ENCODE results near the gene PGM5. TPM values are rescaled to one million over a fixed set of nuclear protein-coding genes. Genes with fewer than 3 reads are reported as not detected.
"Not testable (repeated sequence)": the region's sequence is repeated elsewhere in the genome, so short reads cannot be mapped to it uniquely, and the experiment has no call there.

Gene PGM5
- total RNA-seq: not detected in 2 replicates

DNA sequence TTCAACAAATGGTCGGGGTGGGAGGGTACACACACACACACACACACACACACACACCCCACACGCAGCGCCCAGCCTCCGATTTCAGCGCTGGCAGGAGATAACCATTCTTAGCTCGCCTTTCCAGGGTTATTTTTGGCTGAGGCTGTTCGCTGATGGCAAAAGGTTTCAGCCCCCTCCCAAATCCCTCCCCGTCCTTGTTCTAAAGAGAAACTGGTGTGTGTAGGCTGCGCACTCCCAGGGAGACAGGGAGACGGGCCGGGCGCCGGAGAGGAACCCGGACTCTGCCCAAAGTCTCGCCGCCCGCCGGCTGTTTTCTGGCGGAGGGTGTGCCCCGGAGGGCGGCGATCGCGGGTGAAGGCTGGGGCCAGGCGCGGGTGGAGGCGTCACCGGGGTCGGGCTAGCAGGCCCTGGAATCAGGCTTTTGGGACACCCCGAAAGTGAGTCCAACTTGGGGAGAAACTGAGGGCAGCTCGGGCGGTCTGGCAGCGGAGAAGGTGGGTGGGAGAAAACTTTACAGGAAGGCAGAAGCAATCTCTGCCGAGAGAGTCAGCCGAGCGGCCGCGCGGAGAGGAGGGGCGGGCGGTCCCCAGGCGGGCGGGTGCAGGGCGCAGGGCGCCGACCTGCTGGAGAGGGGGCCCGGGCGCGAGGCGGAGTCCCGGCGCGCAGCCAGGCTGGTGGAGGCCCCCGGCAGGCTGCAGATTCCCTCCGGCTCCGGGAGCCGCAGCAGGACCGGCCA lies at the start of gene PGM5:
Gene PGM5, plus strand, starts transcription at position 232 of the 739 bp plus-strand sequence. CDS start 517 bp downstream, outside the sequence.
- intact Hi-C loops (cut with micrococcal nuclease): not testable (repeated sequence)

DNA sequence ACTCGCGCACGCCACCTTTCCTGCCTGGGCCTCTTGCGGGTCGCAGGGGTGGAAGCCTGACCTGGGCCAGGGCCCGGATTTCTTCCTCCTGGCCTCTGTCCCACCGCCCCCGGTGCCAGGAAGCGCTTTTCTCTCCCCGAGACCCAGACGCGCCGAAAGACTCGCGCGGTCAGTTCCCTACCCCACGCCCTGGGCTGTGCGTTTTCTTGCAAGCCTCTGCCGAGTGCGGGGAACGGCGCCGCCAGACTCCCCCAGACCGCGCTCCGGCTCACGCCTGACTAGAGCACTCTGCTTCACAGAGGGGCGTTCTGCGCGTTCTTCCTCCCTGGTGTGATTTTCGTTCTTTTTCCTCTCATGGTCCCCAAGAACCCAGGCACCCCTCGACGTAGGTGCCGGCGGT lies 49.3 kb upstream of the PGM5 start:
- intact Hi-C loops (cut with micrococcal nuclease): not testable (repeated sequence)

DNA sequence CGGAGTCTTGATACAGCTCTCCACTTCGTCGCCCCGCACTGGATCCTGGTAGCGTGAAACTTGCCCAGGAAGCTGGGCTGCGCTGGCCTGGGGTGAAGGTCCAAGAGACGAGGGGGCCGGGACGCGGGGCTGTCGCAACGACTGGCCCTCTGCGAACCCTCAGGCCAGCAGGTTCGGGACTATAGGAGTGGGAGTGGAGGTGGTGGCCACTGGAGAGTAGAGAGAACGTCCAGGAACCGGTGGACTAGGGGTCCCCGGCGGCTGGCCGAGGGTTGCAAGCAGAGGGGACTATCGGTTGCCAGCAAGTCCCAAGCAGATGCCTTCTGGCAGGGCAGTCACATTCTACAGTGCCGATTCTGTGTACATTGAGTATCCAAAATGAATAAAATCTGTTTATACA lies 48.8 kb upstream of the PGM5 start:
- intact Hi-C loops (cut with micrococcal nuclease): not testable (repeated sequence)

DNA sequence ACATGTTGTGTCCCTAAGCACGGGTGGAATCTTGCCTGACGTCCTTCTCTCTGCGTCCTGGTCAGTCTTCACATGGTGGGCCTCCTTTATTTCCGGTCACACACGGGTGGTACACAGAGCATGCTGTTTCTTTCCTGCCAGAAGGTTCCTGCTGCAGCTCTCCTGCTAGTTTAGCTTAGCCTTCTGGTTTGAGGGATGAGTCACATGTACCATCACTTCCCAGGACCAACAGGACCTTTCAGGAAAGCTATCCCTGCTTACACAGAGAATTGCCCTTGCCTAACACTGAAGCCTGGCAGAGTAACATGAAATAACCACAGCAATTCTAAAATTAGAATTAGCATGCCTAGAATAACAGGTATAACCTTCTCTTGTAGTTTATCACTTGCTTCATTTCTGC lies 45.2 kb upstream of the PGM5 start:
- intact Hi-C loops (cut with micrococcal nuclease): not testable (repeated sequence)

DNA sequence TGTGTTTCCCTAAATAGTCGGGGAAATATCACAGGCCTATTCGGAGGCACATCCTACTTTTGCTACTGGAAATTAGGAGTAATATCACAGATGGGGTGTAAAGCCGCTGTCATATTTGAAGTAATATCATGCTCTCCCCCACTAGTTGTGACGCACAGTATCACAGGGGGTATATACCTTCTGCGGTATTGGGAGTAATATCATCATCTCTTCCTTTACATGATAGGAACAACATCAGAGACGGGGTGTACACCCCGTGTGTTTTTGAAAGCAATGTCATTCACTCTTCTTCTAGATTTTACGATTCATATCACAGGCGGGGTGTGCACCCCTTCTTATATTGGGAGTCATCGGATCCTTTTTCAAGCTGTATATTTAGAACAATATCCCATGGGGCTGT lies 38.2 kb upstream of the PGM5 start:
- intact Hi-C loops (cut with micrococcal nuclease): not testable (repeated sequence)

DNA sequence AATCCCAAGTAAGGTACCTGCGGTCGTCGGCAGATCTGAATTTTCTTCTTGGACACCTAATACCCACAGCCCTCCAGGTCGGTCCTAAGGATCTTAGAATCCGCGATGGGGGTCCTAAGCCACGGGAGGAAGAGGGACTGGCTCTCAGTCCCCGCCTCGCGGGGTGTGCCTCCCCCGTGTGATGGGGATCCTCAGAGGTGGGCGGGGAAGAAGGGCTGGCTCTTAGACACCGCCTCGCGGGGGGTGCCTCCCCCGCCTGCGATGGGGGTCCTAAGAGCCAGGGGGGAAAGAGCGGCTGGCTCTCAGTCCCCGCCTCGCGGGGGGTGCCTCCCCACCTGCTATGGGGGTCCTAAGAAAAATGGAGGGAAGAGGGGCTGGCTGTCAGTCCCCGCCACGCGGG lies 32.7 kb upstream of the PGM5 start:
- intact Hi-C loops (cut with micrococcal nuclease): not testable (repeated sequence)

DNA sequence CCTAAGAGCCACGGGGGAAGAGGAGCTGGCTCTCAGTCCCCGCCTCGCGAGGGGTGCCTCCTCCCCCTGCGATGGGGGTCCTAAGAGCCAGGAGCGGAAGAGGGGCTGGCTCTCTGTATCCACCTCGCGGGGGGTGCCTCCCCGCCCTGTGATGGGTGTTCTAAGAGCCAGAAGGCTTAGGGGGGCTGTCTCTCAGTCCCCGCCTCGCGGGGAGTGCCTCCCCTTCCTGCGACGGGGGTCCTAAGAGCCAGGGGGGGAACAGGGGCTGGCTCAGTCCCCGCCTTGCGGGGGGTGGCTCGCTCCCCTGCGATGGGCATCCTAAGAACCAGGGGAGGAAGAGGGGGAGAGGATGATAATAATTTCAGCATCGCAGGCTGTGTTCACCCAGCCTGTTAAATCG lies 31.9 kb upstream of the PGM5 start:
- intact Hi-C loops (cut with micrococcal nuclease): not testable (repeated sequence)

DNA sequence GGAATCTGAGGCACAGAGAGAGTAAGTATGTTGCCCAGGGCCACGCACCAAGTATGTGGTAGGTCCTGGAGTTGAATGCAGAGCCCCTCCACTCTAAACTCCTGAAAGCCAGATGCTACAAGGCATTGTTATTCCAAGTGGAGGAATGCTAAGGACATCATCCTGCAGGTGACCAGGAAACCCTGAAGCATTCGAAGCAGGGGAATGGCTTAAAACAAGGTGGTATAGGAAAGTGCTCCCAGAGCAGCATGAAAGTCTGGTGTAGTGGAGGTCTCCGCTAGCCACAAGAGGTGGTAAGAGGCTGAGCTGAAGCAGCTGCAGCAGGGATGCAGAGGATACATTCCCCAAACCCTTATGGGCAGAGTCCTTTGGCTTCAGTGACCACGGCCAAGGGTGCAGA lies 27.3 kb upstream of the PGM5 start:
- intact Hi-C loops (cut with micrococcal nuclease): not testable (repeated sequence)

DNA sequence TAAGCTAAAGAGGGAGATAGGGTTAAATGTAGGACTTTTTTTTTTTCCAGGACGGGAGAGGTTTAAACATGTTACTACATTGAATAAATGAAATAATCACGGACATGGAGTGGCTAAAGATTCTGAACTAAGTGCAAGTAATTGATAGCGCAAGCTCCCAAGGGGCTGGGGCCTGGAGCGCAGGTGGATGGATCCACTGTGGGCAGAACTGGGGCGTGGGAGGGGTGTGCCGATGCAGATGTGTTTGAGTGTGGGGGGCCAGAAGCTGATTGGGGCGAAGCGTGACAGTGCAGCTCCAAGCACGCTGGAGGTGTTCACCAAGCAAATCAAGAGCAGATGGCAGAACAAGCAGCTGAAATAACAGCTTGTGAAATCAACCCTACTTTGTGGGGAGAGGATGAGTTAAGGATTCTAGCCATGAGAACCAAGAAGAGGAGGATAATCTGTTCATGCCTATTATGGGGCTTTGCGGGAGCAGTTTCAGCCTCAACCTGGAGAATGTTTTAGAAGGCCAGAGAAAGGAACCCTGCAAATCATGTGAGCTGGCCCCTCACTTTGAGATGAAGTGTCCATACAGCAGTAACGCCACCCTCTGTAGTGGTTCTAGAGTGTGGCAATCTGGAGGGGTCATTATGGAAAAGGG lies 25.8 kb upstream of the PGM5 start:
- intact Hi-C loops (cut with micrococcal nuclease): not testable (repeated sequence)

DNA sequence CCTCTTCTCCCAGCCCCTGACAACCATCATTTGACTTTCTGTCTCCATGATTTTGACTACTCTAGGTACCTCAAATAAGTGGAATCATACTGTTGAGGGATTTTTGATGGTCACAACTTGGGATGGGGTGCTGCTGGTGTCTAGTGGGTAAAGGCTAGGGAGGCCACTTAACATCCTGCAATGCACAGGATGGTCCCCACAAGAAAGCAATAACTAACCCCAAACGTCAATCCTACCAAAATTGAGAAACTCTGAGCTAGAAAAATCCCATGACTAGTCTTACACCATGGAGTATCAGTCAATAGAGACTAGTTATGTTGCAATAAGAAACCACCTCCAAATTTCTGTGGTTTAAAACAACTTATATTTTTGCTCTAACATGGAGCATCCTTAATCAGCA lies 24.3 kb upstream of the PGM5 start:
- intact Hi-C loops (cut with micrococcal nuclease): not testable (repeated sequence)

DNA sequence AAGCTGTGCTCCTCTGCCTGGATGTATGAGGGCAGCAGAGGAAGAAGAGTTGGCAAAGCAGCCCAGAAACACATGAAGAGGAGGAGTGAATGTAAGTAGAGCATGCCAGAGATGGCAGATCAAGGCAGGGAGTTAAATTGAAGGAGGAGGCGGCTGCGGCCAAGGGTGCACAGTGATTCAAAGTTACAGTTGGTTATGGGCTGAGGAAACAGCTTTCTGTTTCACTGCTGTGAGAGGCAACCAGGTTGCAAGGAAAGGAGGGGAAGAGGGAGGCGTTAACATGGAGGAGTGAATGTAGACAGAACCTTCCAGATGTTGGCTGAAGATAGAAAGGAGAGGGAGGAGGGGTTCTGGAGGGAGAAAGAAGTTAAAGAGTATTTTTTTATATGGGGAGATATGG lies 20.5 kb upstream of the PGM5 start:
- intact Hi-C loops (cut with micrococcal nuclease): not testable (repeated sequence)

DNA sequence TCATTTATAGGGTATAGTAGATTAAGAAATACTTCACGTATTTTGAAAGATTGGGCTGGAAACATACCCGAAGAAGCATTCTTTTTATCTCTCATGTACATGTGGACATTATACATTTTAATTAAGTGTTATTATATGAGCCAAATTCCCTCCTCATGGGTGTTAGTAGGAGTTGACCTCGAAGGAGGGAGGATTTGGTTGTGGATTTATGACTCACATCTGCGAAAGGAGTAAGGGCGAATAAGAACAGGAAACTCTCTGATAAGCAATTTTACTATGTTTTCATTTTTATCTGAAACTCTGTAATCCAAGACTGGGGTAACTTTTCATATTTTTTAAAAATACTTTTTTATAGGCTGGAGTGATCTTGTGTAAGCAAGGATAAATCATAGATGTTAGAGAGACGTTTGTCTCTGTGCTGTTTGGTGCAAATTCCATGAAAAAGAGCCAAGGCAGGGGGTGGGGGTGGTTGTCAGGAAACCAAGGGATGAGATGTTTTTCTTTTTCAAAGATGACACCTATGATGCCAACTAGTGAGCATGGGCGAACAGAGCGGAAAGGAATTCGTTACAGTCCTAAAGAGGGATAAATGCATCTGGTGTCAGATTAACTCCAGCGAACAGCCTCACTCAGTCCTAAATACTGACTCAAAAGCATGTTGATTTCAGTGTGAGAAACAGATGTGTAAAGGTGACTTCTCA lies 19.6 kb upstream of the PGM5 start:
- intact Hi-C loops (cut with micrococcal nuclease): not testable (repeated sequence)

DNA sequence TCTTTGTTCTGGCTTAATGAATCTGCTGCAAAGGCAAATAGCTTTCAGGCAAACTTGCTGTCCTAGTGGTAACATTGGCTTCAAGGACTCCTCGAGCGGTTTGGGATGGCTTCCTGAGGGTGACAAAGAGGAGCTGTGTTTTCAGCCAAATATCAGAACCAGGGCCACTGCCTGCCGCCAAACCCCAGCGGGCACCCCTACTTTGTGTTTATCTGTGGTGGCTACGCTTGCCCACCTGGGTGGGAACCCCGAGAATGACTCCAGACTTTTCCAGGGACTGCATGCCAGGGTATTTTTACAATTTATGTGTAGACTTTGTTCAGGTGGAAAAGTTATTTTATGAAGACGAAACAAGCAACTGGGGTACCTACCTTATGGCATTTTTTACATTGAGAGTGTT lies 18.4 kb upstream of the PGM5 start:
- intact Hi-C loops (cut with micrococcal nuclease): not testable (repeated sequence)

DNA sequence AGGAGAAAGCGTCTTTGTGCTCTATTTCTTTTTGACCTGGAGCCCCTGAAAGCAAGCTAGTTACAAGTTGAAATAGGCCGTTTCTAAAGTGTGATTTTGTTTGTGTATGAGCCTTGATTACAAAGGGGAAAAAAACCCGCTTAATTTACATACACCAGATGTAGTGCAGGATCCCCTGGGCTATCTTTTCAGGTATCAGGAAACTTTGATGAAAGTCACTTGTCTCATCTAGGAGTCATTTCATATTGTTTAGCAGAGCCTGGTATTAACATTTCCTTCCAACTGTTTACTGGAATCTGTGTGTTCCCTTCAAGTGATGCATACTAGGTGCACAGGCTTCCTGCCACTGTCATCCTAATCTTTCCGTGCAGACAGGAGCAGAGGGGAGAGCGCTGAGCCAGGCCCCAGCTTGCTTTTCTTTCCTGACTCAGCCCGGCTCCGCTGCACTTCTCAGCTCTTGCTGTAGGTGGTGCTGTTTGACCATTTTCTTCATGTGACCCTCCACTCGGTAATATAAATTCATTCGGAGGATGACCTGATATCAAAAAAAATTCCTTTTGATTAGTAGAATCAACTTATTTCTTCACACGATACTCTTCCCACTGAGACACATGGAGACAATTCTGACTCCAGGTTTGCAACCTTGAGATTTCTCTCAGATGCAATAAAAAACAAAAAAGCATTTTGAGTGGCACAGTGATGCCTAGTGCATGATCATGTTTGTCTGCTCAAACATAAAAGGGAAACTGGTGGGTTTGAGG lies 14.0 kb upstream of the PGM5 start:
- intact Hi-C loops (cut with micrococcal nuclease): not testable (repeated sequence)

DNA sequence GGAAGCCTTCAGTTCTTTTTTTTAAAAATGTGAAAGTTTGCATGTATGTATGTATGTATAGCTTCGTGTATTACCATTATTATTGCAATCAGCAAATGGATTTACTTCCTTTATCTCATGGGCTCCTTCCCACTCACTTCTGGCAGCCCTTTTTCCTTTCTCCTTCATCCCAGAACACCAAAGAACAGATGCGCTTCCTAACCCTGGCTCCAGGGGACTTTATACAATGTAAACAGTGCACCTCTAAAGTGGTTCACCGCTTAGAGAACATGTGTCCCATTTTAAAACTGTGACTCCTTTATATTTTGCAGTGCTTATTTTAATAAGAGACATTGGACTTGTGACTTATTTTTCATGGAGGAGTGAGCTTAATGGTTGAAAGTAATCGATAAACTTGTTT lies 13.2 kb upstream of the PGM5 start:
- intact Hi-C loops (cut with micrococcal nuclease): not testable (repeated sequence)

DNA sequence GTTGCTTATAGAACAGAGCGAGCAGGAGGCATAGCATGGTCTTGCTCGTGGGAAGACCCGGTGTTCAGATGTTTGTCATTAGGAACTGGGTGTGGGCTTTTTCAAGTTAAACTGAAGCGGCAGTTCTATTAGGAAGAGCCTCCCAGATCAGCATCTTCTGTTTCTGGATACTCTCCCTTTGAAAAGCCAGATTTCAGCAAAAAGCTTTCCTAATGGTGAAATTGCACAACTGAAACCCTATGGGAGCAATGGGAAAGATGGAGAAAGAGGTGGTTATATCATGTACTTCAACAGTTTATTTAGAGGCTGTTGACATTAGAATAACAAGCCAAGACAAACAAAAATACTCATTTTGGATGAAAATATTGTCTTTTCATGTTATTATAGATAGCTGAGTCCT lies 12.4 kb upstream of the PGM5 start:
- intact Hi-C loops (cut with micrococcal nuclease): not testable (repeated sequence)

DNA sequence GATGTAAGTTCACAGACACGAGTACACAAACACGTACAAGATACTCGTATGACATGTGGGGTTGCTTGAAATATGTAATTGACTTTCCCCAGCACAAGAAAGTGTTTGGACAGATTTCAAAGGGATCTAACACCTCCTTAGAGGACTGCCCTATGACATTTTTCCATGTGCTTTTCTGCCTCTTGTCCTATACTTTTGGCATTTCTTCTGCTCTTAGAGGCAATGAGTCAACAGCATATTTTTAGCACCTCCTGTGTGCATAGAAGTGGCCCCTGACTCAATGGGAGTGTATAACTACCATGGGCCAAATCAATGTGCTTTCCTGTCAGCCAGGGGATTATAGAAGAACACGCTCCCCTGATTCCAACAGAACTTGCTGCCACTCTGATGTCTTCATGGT lies 4.7 kb upstream of the PGM5 start:
- intact Hi-C loops (cut with micrococcal nuclease): not testable (repeated sequence)

DNA sequence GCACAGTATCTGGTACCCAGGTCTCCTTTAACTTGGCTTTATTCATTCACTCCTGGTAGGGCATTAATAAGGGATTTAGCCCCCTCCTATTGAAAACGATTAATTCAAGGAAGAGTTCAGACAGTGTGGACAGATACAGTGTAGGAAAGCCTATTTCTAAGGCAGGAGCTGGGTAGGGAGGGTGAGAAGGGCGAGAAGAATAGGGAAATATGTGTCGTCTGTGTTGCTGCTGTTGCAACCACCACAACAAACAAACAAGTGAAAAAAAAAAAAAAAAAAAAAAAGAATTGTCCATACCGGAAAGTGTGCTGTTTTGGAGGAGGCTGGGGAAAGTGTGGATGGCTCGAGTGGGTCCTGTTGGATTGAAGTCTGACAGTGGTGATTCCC lies 425 bp upstream of the PGM5 start:
- intact Hi-C loops (cut with micrococcal nuclease): not testable (repeated sequence)

DNA sequence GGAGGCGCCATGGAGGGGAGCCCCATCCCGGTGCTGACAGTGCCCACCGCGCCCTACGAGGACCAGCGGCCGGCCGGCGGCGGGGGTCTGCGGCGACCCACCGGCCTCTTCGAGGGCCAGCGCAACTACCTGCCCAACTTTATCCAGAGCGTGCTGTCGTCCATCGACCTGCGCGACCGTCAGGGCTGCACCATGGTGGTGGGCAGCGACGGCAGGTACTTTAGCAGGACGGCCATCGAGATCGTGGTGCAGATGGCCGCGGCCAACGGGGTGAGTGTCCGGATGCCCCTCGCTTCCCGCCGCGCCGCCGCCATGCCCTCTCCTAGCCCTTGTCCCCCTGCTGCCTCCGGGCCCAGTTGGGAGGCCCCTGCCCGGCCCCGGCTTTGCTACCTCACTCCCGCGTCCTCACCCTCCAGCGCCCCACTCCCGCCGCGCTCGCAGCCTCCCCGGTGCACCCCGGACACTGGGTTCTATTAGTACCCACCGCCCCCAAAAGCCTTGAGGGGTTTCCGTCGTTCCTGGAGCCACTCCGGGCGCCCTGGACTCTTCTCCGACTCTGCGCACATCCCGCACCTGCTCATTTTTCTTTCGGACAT lies 806 bp downstream of the PGM5 start:
- intact Hi-C loops (cut with micrococcal nuclease): not testable (repeated sequence)

DNA sequence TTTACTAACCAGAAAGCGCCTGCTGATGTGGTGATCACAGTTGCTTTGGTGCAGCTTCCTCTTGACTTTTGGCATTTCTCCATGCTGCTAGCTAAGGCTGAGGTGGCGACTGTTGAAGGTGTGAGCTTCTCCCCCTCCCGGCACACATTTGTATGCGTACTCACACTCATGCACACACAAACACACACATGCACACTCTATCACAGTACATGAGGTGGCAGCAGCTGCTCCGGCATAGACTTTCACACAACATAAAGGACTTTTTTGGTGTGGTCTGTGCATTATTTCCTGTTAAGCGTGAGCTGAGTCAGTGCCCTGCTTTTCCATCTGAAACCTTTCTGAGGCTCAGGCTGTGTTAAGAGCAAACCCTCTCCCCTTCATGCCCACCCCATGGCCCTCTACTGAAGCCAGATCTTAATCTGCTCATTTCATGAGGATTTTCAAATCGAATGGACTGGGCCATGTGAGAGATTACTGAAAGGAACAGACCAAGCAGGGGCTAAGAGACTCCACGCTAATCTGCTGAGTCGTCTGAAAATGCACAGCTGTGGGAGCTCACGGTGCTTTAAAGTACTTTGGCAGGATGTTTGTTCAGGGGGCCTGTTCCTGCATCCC lies 10.6 kb downstream of the PGM5 start:
- intact Hi-C loops (cut with micrococcal nuclease): not testable (repeated sequence)

DNA sequence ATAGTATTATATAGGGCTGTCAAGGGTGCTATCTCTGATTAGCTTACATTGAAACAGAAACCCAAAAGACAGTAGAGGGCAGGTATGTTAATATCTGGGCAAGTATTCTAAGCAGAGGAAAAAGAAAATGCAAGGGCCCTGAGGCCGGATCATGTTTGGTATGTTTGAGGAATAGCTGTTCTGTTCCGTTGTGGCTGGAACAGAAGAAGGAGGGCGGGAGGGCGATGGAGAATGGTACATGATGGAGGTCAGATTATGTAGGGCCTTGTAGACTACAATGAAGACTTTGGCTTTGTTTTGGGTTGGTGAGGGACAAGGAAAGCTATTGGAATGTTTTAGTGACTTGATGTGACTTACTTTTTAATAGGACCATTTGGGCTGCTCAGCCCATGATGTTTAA lies 19.4 kb downstream of the PGM5 start:
- intact Hi-C loops (cut with micrococcal nuclease): not testable (repeated sequence)
